Mucosa of rectum (tissue), 2 donors: Measurements from ENCODE around the gene INPP4A.

Source experiments
- H3K27ac ChIP-seq, 2 donors: one replicate each; pipeline ENCODE4 v1.7.0; 2013; ENCODE audit warnings: inconsistent platforms in 2 of 2, low read depth in 2 of 2, low read length in 2 of 2
- H3K27me3 ChIP-seq, 2 donors: one replicate each; pipeline ENCODE4 v1.7.0; 2013; ENCODE audit warnings: low read length in 2 of 2; ENCODE audit not compliant: control insufficient read depth in 2 of 2, insufficient read depth in 2 of 2
- H3K36me3 ChIP-seq, 2 donors: one replicate each; pipeline ENCODE4 v1.7.0; 2013; ENCODE audit warnings: low read length in 2 of 2; ENCODE audit not compliant: control insufficient read depth in 2 of 2, insufficient read depth in 2 of 2
- H3K4me1 ChIP-seq, 2 donors: one replicate each; pipeline ENCODE4 v1.7.0; 2013; ENCODE audit warnings: low read length in 2 of 2, mild to moderate bottlenecking in 1 of 2; ENCODE audit not compliant: control insufficient read depth in 2 of 2, insufficient read depth in 2 of 2
- H3K4me3 ChIP-seq, 2 donors: one replicate each; pipeline ENCODE4 v1.7.0; 2013; ENCODE audit warnings: low read length in 2 of 2
- H3K9ac ChIP-seq, 2 donors: one replicate each; pipeline ENCODE4 v1.7.0; 2013; ENCODE audit warnings: low read length in 2 of 2, low read depth in 1 of 2, mild to moderate bottlenecking in 1 of 2
- H3K9me3 ChIP-seq, 2 donors: one replicate each; pipeline ENCODE4 v1.7.0; 2013; ENCODE audit warnings: low read length in 2 of 2; ENCODE audit not compliant: control insufficient read depth in 2 of 2
- donor health status: healthy.
- donor health status: Normal muscosa, but diverticular disease.

Gene INPP4A

GRCh38 chr2:98537390-98538126 lies 92.9 kb downstream of the INPP4A start:
- no peak overlapping the region for H3K9ac ChIP-seq
- H3K36me3 ChIP-seq: peaks cover 19 to 39% of the 10 kb centered on the region in 2 donors
- no peaks in the 10 kb centered on the region for H3K4me1 ChIP-seq
- no peaks in the 10 kb centered on the region for H3K27me3 ChIP-seq
- no peaks in the 10 kb centered on the region for H3K9me3 ChIP-seq
- no peak overlapping the region for H3K4me3 ChIP-seq
- H3K27ac ChIP-seq: no peak overlapping the region

- Histone ChIP-seq H3K4me1 (no peaks in the 10 kb centered on the region), H3K27me3 (no peaks in the 10 kb centered on the region), H3K9me3 (no peaks in the 10 kb centered on the region), H3K36me3 (peaks cover 24 to 42% of the 10 kb centered on the region in 2 donors), H3K27ac (no peak overlapping the region), H3K4me3 (no peak overlapping the region), H3K9ac (no peak overlapping the region)
These were observed 93.8 kb downstream of the INPP4A start for GRCh38 chr2:98538280-98539041.

- H3K36me3 ChIP-seq: peaks cover 28 to 49% of the 10 kb centered on the region in 2 donors
- no peaks in the 10 kb centered on the region for H3K27me3 ChIP-seq
- H3K4me1 ChIP-seq: no peaks in the 10 kb centered on the region
These were observed 94.5 kb downstream of the INPP4A start for GRCh38 chr2:98539056-98539735.

GRCh38 chr2:98540536-98540935 lies 95.9 kb downstream of the INPP4A start:
- H3K9me3 ChIP-seq: no peaks in the 10 kb centered on the region
- H3K27ac ChIP-seq: no peak overlapping the region
- H3K36me3 ChIP-seq: peaks cover 35 to 60% of the 10 kb centered on the region in 2 donors

More at GRCh38 chr2:98539056-98539735, 94.5 kb downstream of the INPP4A start:
- Histone ChIP-seq H3K4me3 (no peak overlapping the region), H3K9me3 (no peaks in the 10 kb centered on the region), H3K27ac (no peak overlapping the region), H3K9ac (no peak overlapping the region)

GRCh38 chr2:98541489-98541888 lies 96.8 kb downstream of the INPP4A start:
- H3K9ac ChIP-seq: no peak overlapping the region
- H3K27ac ChIP-seq: no peak overlapping the region
- no peaks in the 10 kb centered on the region for H3K4me1 ChIP-seq
- peaks cover 35 to 62% of the 10 kb centered on the region in 2 donors for H3K36me3 ChIP-seq
- no peaks in the 10 kb centered on the region for H3K27me3 ChIP-seq
- H3K9me3 ChIP-seq: no peaks in the 10 kb centered on the region
- H3K4me3 ChIP-seq: no peak overlapping the region

More at GRCh38 chr2:98540536-98540935, 95.9 kb downstream of the INPP4A start:
- H3K4me1 ChIP-seq: no peaks in the 10 kb centered on the region
- H3K4me3 ChIP-seq: no peak overlapping the region
- H3K27me3 ChIP-seq: no peaks in the 10 kb centered on the region
- no peak overlapping the region for H3K9ac ChIP-seq

- Histone ChIP-seq H3K4me1 (no peaks in the 10 kb centered on the region), H3K9me3 (no peaks in the 10 kb centered on the region), H3K27me3 (no peaks in the 10 kb centered on the region), H3K27ac (no peak overlapping the region), H3K36me3 (peaks cover 39 to 65% of the 10 kb centered on the region in 2 donors), H3K4me3 (no peak overlapping the region), H3K9ac (no peak overlapping the region)
These were observed 97.2 kb downstream of the INPP4A start for GRCh38 chr2:98541906-98542305.

- no peak overlapping the region for H3K27ac ChIP-seq
- H3K36me3 ChIP-seq: peaks cover 47 to 63% of the 10 kb centered on the region in 2 donors
- no peak overlapping the region for H3K4me3 ChIP-seq
- H3K9ac ChIP-seq: no peak overlapping the region
- H3K27me3 ChIP-seq: no peaks in the 10 kb centered on the region
- H3K9me3 ChIP-seq: no peaks in the 10 kb centered on the region
- H3K4me1 ChIP-seq: no peaks in the 10 kb centered on the region
These were observed 98.6 kb downstream of the INPP4A start for GRCh38 chr2:98543214-98543613.

GRCh38 chr2:98543842-98544241 lies 99.2 kb downstream of the INPP4A start:
- Histone ChIP-seq H3K4me3 (no peak overlapping the region), H3K9me3 (no peaks in the 10 kb centered on the region), H3K36me3 (peaks cover 46 to 58% of the 10 kb centered on the region in 2 donors), H3K27me3 (no peaks in the 10 kb centered on the region), H3K4me1 (no peaks in the 10 kb centered on the region), H3K9ac (no peak overlapping the region), H3K27ac (no peak overlapping the region)

- no peak overlapping the region for H3K27ac ChIP-seq
- H3K4me1 ChIP-seq: no peaks in the 10 kb centered on the region
- no peaks in the 10 kb centered on the region for H3K27me3 ChIP-seq
- H3K36me3 ChIP-seq: peaks cover 39 to 46% of the 10 kb centered on the region in 2 donors
- H3K4me3 ChIP-seq: no peak overlapping the region
- H3K9ac ChIP-seq: no peak overlapping the region
- H3K9me3 ChIP-seq: no peaks in the 10 kb centered on the region
These were observed 100.9 kb downstream of the INPP4A start for GRCh38 chr2:98545591-98545990.

- Histone ChIP-seq H3K9ac (no peak overlapping the region), H3K27me3 (no peaks in the 10 kb centered on the region), H3K36me3 (peaks cover 39 to 47% of the 10 kb centered on the region in 2 donors), H3K9me3 (no peaks in the 10 kb centered on the region), H3K27ac (no peak overlapping the region), H3K4me3 (no peak overlapping the region), H3K4me1 (no peaks in the 10 kb centered on the region)
These were observed 101.5 kb downstream of the INPP4A start for GRCh38 chr2:98546186-98546585.
